GM21381 (cell line): ENCODE results near the gene GAGE2A.
"Not testable (repeated sequence)": the region's sequence is repeated elsewhere in the genome, so short reads cannot be mapped to it uniquely, and the experiment has no call there.

Experiments used
- ATAC-seq: cut with Tn5 transposase; IDR thresholded peaks from one replicate; pipeline ENCODE4 v1.9.1; 2021; ENCODE audit warnings: mild to moderate bottlenecking, moderate library complexity; ENCODE audit not compliant: unreplicated experiment

Gene GAGE2A, protein sequence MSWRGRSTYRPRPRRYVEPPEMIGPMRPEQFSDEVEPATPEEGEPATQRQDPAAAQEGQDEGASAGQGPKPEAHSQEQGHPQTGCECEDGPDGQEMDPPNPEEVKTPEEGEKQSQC

GRCh38 chrX:49589196-49589595, at the start of gene GAGE2A:
GAGE2A (plus strand) TSS chrX:49589496; CDS start chrX:49590651, 1,155 bp downstream.
- ATAC-seq, result not testable (repeated sequence)

- ATAC-seq, result not testable (repeated sequence)
Observed at GRCh38 chrX:49541433-49541832, 47.9 kb upstream of the GAGE2A start, which contains the start of gene GAGE12D. GAGE12D (plus strand) TSS chrX:49541733; CDS start chrX:49542888, 1,155 bp downstream.

GRCh38 chrX:49550989-49551388, 38.3 kb upstream of the GAGE2A start, which contains the start of gene GAGE12E:
GAGE12E (plus strand) TSS chrX:49551289; CDS start chrX:49552444, 1,155 bp downstream.
- not testable (repeated sequence) for ATAC-seq

GRCh38 chrX:49560542-49560941, 28.8 kb upstream of the GAGE2A start, which contains the start of gene GAGE12F:
GAGE12F (plus strand) TSS chrX:49560842; CDS start chrX:49561997, 1,155 bp downstream.
- not testable (repeated sequence) for ATAC-seq

- not testable (repeated sequence) for ATAC-seq
Observed at GRCh38 chrX:49568728-49569127, 20.6 kb upstream of the GAGE2A start.

DNA sequence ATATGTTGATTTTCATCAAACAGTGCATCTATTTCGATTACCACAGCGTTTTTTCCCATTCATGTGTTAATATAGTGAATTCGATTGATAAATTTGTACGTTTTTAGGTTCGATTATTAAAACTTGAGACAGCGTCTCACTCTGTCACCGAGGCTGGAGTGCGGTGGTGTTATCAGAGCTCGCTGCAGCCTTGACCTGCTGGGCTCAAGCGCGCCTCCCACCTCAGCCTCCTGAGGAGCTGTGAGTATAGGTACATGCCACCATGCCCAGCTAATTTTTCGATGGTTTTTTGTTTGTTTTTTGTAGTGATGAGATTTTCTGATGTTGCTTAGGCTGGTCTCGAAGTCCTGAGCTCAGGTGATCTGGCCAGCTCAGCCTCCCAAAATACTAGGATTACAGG, 20.1 kb upstream of the GAGE2A start:
- not testable (repeated sequence) for ATAC-seq

DNA sequence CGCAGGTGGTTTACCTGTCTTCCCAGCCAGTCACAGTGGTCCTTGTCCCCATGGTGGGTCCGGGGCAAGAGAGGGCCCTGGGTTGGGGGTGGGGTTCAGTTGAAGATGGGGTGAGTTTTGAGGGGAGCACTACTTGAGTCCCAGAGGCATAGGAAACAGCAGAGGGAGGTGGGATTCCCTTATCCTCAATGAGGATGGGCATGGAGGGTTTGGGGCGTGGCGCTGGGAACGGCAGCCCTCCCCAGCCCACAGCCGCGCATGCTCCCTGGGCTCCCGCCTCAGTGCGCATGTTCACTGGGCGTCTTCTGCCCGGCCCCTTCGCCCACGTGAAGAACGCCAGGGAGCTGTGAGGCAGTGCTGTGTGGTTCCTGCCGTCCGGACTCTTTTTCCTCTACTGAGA, 19.2 kb upstream of the GAGE2A start, which contains the start of gene GAGE12G:
GAGE12G (plus strand) TSS at position 301 of the 400 bp plus-strand sequence. CDS start 1,155 bp downstream, outside the sequence.
- ATAC-seq, result not testable (repeated sequence)

DNA sequence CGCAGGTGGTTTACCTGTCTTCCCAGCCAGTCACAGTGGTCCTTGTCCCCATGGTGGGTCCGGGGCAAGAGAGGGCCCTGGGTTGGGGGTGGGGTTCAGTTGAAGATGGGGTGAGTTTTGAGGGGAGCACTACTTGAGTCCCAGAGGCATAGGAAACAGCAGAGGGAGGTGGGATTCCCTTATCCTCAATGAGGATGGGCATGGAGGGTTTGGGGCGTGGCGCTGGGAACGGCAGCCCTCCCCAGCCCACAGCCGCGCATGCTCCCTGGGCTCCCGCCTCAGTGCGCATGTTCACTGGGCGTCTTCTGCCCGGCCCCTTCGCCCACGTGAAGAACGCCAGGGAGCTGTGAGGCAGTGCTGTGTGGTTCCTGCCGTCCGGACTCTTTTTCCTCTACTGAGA, 9.6 kb upstream of the GAGE2A start, which contains the start of gene GAGE12H:
GAGE12H (plus strand) TSS at position 301 of the 400 bp plus-strand sequence. CDS start 1,155 bp downstream, outside the sequence.
- ATAC-seq, result not testable (repeated sequence)

GRCh38 chrX:49589769-49590478, 628 bp downstream of the GAGE2A start:
- not testable (repeated sequence) for ATAC-seq

DNA sequence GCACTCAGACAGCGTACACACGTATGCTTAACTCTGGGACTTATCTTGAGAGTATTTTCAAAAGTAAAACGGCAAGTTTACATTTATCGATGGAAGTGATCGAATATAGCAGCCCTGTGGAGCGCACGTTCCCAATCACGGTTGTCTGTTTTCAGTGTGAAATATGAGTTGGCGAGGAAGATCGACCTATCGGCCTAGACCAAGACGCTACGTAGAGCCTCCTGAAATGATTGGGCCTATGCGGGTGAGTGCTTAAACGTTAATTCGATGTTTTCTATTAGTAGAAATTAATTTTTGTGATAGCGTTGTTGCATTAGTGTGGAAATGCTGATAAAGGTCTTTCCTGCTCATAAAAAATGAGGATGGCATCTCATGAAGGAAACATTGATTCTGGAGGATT, 1.2 kb downstream of the GAGE2A start:
- not testable (repeated sequence) for ATAC-seq

DNA sequence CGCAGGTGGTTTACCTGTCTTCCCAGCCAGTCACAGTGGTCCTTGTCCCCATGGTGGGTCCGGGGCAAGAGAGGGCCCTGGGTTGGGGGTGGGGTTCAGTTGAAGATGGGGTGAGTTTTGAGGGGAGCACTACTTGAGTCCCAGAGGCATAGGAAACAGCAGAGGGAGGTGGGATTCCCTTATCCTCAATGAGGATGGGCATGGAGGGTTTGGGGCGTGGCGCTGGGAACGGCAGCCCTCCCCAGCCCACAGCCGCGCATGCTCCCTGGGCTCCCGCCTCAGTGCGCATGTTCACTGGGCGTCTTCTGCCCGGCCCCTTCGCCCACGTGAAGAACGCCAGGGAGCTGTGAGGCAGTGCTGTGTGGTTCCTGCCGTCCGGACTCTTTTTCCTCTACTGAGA, 9.4 kb downstream of the GAGE2A start, which contains the start of gene GAGE1:
GAGE1 (plus strand) TSS at position 301 of the 400 bp plus-strand sequence. CDS start 1,155 bp downstream, outside the sequence.
- ATAC-seq, result not testable (repeated sequence)

GRCh38 chrX:49610718-49611310, 21.5 kb downstream of the GAGE2A start:
- ATAC-seq, result no peak

- no peak for ATAC-seq
Observed at GRCh38 chrX:49618574-49618973, 29.3 kb downstream of the GAGE2A start.

- no peak for ATAC-seq
Observed at GRCh38 chrX:49627086-49627777, 37.9 kb downstream of the GAGE2A start.

DNA sequence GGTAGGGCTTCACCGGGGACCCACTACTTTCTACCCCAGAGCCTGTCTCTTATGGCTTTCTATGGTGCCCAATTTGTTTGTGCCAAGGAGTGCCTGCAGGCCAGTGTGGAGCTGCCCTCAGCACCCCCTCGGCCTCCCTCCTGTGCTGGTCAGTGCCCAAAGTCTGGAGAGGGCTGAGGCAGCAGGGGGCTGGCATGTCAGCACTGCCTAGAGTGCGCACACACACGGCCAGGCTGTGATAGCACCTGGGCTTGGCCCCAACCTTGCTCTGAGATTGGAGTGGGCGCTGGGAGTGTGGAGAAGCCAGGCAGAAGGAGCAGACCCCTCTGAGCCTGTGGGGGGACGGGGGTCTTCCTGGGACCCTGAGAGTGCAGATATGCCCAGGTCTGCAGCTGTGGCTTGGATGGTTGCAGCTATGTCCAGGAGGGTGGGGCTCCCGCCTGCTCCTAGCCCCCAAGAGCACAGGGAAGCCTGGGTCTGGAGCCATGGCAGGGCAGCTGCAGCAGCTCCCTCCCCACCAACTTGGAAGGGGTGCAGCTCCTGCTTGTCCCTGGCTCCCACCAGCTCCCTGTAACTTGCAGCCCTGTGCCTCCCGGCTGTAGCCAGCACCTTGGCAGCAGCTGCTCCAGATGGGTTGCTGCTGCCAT, 55.8 kb downstream of the GAGE2A start:
- ATAC-seq, result no peak
